IMR-90 (cell line): Measurements from ENCODE around the gene RGSL1. TPM values are rescaled to one million over a fixed set of nuclear protein-coding genes. Genes with fewer than 3 reads are reported as not detected.

Source experiments
- ATAC-seq: fragments of 200-7000 bp; cut with Tn5 transposase; 2 replicates; pipeline ENCODE4 v1.9.1; 2020; ENCODE audit warnings: low read depth, mild to moderate bottlenecking, moderate library complexity
- BruUV-seq: library from RNA; stranded (reverse); fragments of 400-500 nt; replicated peaks from 2 replicates; lab custom pipeline; 2021; lab: Mats Ljungman, UMichigan
- CTCF ChIA-PET: fragments of 300-600 bp; formaldehyde crosslinking; extraction: SDS; loops from one replicate; lab custom pipeline; 2021; ENCODE audit warnings: antibody characterized with exemption; lab: Yijun Ruan, JAX
- POLR2A ChIA-PET: fragments of 300-600 bp; sonication (Branson Sonifier 250); formaldehyde crosslinking; loops from one replicate; lab custom pipeline; 2022; ENCODE audit warnings: antibody characterized with exemption; ENCODE audit not compliant: unreplicated experiment; lab: Charles Lee
- DNase-seq: peaks from one replicate; pipeline ENCODE4 v3.0.0; 2013
- H2AFZ ChIP-seq: replicated peaks from 2 replicates; pipeline ENCODE3; 2013; ENCODE audit warnings: low read length, mild to moderate bottlenecking; ENCODE audit not compliant: poor library complexity
- H2AK5ac ChIP-seq: 2 replicates; pipeline ENCODE4 v1.6.1; 2013; ENCODE audit warnings: low read depth, low read length, inconsistent platforms
- H2AK9ac ChIP-seq: replicated peaks from 2 replicates; pipeline ENCODE3; 2013; ENCODE audit warnings: mild to moderate bottlenecking, low read depth, low read length, moderate library complexity; ENCODE audit not compliant: poor library complexity
- H2BK120ac ChIP-seq: 2 replicates; pipeline ENCODE4 v1.6.1; 2013; ENCODE audit warnings: low read depth, low read length, inconsistent platforms
- H2BK15ac ChIP-seq: 3 replicates; pipeline ENCODE4 v1.6.1; 2013; ENCODE audit warnings: low read depth, low read length, inconsistent platforms
- H2BK20ac ChIP-seq: 2 replicates; pipeline ENCODE4 v1.6.1; 2013; ENCODE audit warnings: low read depth, mild to moderate bottlenecking, inconsistent platforms, low read length, moderate library complexity
- H2BK5ac ChIP-seq: 2 replicates; pipeline ENCODE4 v1.6.1; 2013; ENCODE audit warnings: mild to moderate bottlenecking, low read depth, low read length, inconsistent platforms; ENCODE audit not compliant: poor library complexity, severe bottlenecking
- H3K14ac ChIP-seq: replicated peaks from 2 replicates; pipeline ENCODE4 v1.6.1; 2013; ENCODE audit warnings: low read depth, low read length, inconsistent platforms
- H3K18ac ChIP-seq: 2 replicates; pipeline ENCODE4 v1.6.1; 2013; ENCODE audit warnings: low read depth, low read length, control low read depth
- H3K23ac ChIP-seq: 2 replicates; pipeline ENCODE4 v1.6.1; 2013; ENCODE audit warnings: low read depth, low read length, inconsistent platforms
- H3K27ac ChIP-seq: 2 replicates; pipeline ENCODE4 v1.5.1; 2013; ENCODE audit warnings: mild to moderate bottlenecking, control low read depth, low read length; ENCODE audit not compliant: insufficient read depth
- H3K27me3 ChIP-seq: 2 replicates; pipeline ENCODE4 v1.6.1; 2013; ENCODE audit warnings: low read length; ENCODE audit not compliant: control insufficient read depth, insufficient read depth
- H3K36me3 ChIP-seq: 2 replicates; pipeline ENCODE4 v1.6.1; 2013; ENCODE audit warnings: low read length, mixed read lengths; ENCODE audit not compliant: control insufficient read depth, insufficient read depth
- H3K4ac ChIP-seq: 2 replicates; pipeline ENCODE4 v1.6.1; 2013; ENCODE audit warnings: low read depth, low read length, inconsistent platforms
- H3K4me1 ChIP-seq: 2 replicates; pipeline ENCODE4 v1.6.1; 2013; ENCODE audit warnings: low read length, mixed read lengths; ENCODE audit not compliant: control insufficient read depth, insufficient read depth
- H3K4me2 ChIP-seq: 2 replicates; pipeline ENCODE4 v1.6.1; 2013; ENCODE audit warnings: low read depth, mild to moderate bottlenecking, control low read depth, low read length, moderate library complexity
- H3K4me3 ChIP-seq: 2 replicates; pipeline ENCODE4 v1.5.1; 2013; ENCODE audit warnings: low read depth, mild to moderate bottlenecking, control low read depth, low read length, moderate library complexity; ENCODE audit not compliant: insufficient read depth
- H3K56ac ChIP-seq: 2 replicates; pipeline ENCODE4 v1.6.1; 2013; ENCODE audit warnings: low read length, inconsistent platforms; ENCODE audit not compliant: insufficient read depth; ENCODE audit errors: extremely low read depth
- H3K79me1 ChIP-seq, 2 experiments: 2 replicates each; pipeline ENCODE4 v1.6.1; 2013; ENCODE audit warnings: low read length in 2 of 2, inconsistent platforms in 1 of 2, low read depth in 1 of 2
- H3K9ac ChIP-seq: 2 replicates; pipeline ENCODE4 v1.6.1; 2013; ENCODE audit warnings: low read depth, low read length, control low read depth
- H3K9me1 ChIP-seq: 2 replicates; pipeline ENCODE4 v1.6.1; 2013; ENCODE audit warnings: low read length, inconsistent platforms; ENCODE audit not compliant: insufficient read depth
- H3K9me3 ChIP-seq: 2 replicates; pipeline ENCODE4 v1.6.1; 2013; ENCODE audit warnings: low read length; ENCODE audit not compliant: control insufficient read depth, insufficient read depth
- H4K20me1 ChIP-seq: 2 replicates; pipeline ENCODE4 v1.6.1; 2013; ENCODE audit warnings: low read length, inconsistent platforms; ENCODE audit not compliant: insufficient read depth
- H4K5ac ChIP-seq: 2 replicates; pipeline ENCODE4 v1.6.1; 2013; ENCODE audit warnings: mild to moderate bottlenecking, low read depth, low read length, control low read depth
- H4K8ac ChIP-seq, 2 experiments: 2 replicates each; pipeline ENCODE4 v1.6.1; 2013; ENCODE audit warnings: low read depth in 2 of 2, low read length in 2 of 2, control low read depth in 1 of 2, inconsistent platforms in 1 of 2
- H4K91ac ChIP-seq: 2 replicates; pipeline ENCODE4 v1.6.1; 2013; ENCODE audit warnings: low read depth, low read length, inconsistent platforms; ENCODE audit not compliant: insufficient read depth
- BHLHE40 ChIP-seq: fragments of 150-350 bp; IDR thresholded peaks from 2 replicates; pipeline ENCODE4 v1.6.1; 2016; ENCODE audit warnings: mild to moderate bottlenecking, low read depth, low read length
- CEBPB ChIP-seq: IDR thresholded peaks from 2 replicates; pipeline ENCODE4 v1.6.1; 2012; ENCODE audit warnings: low read depth, low read length, improper control_type of control experiment
- CHD1 ChIP-seq: IDR thresholded peaks from 2 replicates; pipeline ENCODE4 v1.6.1; 2012; ENCODE audit warnings: low read depth, low read length, improper control_type of control experiment
- ELK1 ChIP-seq: fragments of 150-350 bp; IDR thresholded peaks from 2 replicates; pipeline ENCODE4 v1.6.1; 2016; ENCODE audit warnings: low read depth, mild to moderate bottlenecking, low read length, moderate library complexity, borderline replicate concordance
- MAFK ChIP-seq: IDR thresholded peaks from 2 replicates; pipeline ENCODE4 v1.6.1; 2012; ENCODE audit warnings: low read depth, low read length, improper control_type of control experiment
- MAZ ChIP-seq: IDR thresholded peaks from 2 replicates; pipeline ENCODE4 v1.6.1; 2012; ENCODE audit warnings: low read depth, mild to moderate bottlenecking, low read length, improper control_type of control experiment, moderate library complexity, borderline replicate concordance
- MXI1 ChIP-seq: IDR thresholded peaks from 2 replicates; pipeline ENCODE4 v1.6.1; 2012; ENCODE audit warnings: low read depth, mild to moderate bottlenecking, low read length, moderate library complexity, borderline replicate concordance
- NFE2L2 ChIP-seq: fragments of 150-350 bp; IDR thresholded peaks from 2 replicates; pipeline ENCODE4 v1.6.1; 2016; ENCODE audit warnings: low read depth, mild to moderate bottlenecking, low read length
- POLR2A ChIP-seq: IDR thresholded peaks from 2 replicates; pipeline ENCODE4 v1.6.1; 2012; ENCODE audit warnings: mild to moderate bottlenecking, low read depth, low read length
- SMC3 ChIP-seq: fragments of 150-350 bp; IDR thresholded peaks from 2 replicates; pipeline ENCODE4 v1.6.1; 2016; ENCODE audit warnings: low read depth, mild to moderate bottlenecking, antibody characterized with exemption, low read length, moderate library complexity
- USF2 ChIP-seq: fragments of 150-350 bp; IDR thresholded peaks from 2 replicates; pipeline ENCODE4 v1.6.1; 2017; ENCODE audit warnings: mild to moderate bottlenecking, antibody characterized with exemption, low read length, low read depth
- WGBS, 2 experiments: methylation state at CpG; one replicate each; pipeline versions ENCODE4 v1.1.5 to v1.1.7; 2013; ENCODE audit warnings: missing lambda C conversion rate in 2 of 2; ENCODE audit not compliant: insufficient read length in 1 of 2; ENCODE audit errors: extremely low coverage in 2 of 2; 5-methylcytosine and 5-hydroxymethylcytosine counted together
- dilution Hi-C: fragments of 300-500 bp; cut with HindIII; formaldehyde crosslinking; loops from one replicate; pipeline ENCODE4 v1.14.3; 2018; ENCODE audit warnings: low sequenced_read_pairs; ENCODE audit not compliant: unreplicated experiment
- in situ Hi-C: fragments of 300-500 bp; cut with MboI; formaldehyde crosslinking; loops from 3 replicates; pipeline ENCODE4 v1.14.3; 2019; ENCODE audit warnings: low sequenced_read_pairs, inconsistent platforms, mixed read lengths
- intact Hi-C: fragments of 100-400 bp; cut with micrococcal nuclease; formaldehyde crosslinking; loops from 2 replicates; pipeline ENCODE4 v1.10.0; 2022
- polyA plus RNA-seq, 3 experiments: library from polyadenylated mRNA; depleted of rRNA; stranded (reverse); fragments of >200 nt; gene quantifications; 2 replicates each; pipeline ENCODE4 v1.2.3, GENCODE V29; 2012; ENCODE audit warnings: low replicate concordance in 1 of 3
- total RNA-seq: library from RNA; depleted of rRNA; stranded (reverse); fragments of >200 nt; gene quantifications from 2 replicates; pipeline ENCODE4 v1.2.3, GENCODE V29; 2012
- TF ChIP-seq, protein P1 (sequence below): conservative IDR thresholded peaks from 2 replicates; pipeline ENCODE4 v1.5.1; 2012; ENCODE audit warnings: mild to moderate bottlenecking, low read depth, low read length, improper control_type of control experiment

RGSL1 gene
- total and polyA plus RNA-seq, 2 of the 4 experiments (the other 2 are of a cell fraction) = not detected

- Histone ChIP-seq H4K20me1 (no peaks in the 10 kb centered on the region), H3K4ac (no peak overlapping the region), H3K4me2 (no peak overlapping the region), H3K9me1 (no peaks in the 10 kb centered on the region), H2BK15ac (no peak overlapping the region), H3K79me1 (no peaks in the 10 kb centered on the region), H2BK120ac (no peak overlapping the region), H3K9ac (no peak overlapping the region), H3K56ac (no peak overlapping the region), H3K9me3 (no peaks in the 10 kb centered on the region), H3K4me3 (no peak overlapping the region), H2BK5ac (no peak overlapping the region), H4K8ac (no peak overlapping the region), H3K36me3 (no peaks in the 10 kb centered on the region), H3K27me3 (peaks cover 2% of the 10 kb centered on the region; the same call in 1 of the 2 replicates), H3K18ac (no peak overlapping the region), H2AFZ (no peak overlapping the region), H2AK9ac (no peak overlapping the region), H4K91ac (no peak overlapping the region), H2BK20ac (no peak overlapping the region), H3K23ac (no peak overlapping the region), H3K14ac (no peak overlapping the region), H3K27ac (no peak overlapping the region), H2AK5ac (no peak overlapping the region), H3K4me1 (no peaks in the 10 kb centered on the region), H4K5ac (no peak overlapping the region)
- CTCF ChIA-PET = no interaction called here
- POLR2A ChIA-PET = interaction anchor here (0.7 kb wide), 1 partner anchor 258 kb away, joined by 3 read pairs; no protein-coding TSS in a partner anchor
- no TSS peak for BruUV-seq
- TF ChIP-seq ELK1 (no peak), CHD1 (no peak), POLR2A (no peak), MAZ (no peak), CEBPB (no peak), USF2 (no peak), BHLHE40 (no peak), MXI1 (no peak), NFE2L2 (no peak), MAFK (no peak), SMC3 (no peak)
- TF ChIP-seq, protein P1, sequence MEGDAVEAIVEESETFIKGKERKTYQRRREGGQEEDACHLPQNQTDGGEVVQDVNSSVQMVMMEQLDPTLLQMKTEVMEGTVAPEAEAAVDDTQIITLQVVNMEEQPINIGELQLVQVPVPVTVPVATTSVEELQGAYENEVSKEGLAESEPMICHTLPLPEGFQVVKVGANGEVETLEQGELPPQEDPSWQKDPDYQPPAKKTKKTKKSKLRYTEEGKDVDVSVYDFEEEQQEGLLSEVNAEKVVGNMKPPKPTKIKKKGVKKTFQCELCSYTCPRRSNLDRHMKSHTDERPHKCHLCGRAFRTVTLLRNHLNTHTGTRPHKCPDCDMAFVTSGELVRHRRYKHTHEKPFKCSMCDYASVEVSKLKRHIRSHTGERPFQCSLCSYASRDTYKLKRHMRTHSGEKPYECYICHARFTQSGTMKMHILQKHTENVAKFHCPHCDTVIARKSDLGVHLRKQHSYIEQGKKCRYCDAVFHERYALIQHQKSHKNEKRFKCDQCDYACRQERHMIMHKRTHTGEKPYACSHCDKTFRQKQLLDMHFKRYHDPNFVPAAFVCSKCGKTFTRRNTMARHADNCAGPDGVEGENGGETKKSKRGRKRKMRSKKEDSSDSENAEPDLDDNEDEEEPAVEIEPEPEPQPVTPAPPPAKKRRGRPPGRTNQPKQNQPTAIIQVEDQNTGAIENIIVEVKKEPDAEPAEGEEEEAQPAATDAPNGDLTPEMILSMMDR = no peak
- intact Hi-C loops (no loop called here), in situ Hi-C loops (no loop called here), dilution Hi-C loops (no loop called here)
- no peak for DNase-seq
- no CpG with 5 or more reads among the region's 1 CpG for WGBS, 2 experiments
- ATAC-seq = no peak
These were observed 45.2 kb upstream of the RGSL1 start for GRCh38 chr1:182404781-182405180.
